Lower lobe of right lung (tissue), 2 donors: ENCODE results near the gene RBFOX2. TPM values are rescaled to one million over a fixed set of nuclear protein-coding genes. Genes with fewer than 3 reads are reported as not detected.
A peak's percentile ranks its signal among the peaks of the same experiment; 100 is the strongest.

ENCODE experiments used
- ATAC-seq, 2 donors: fragments of 200-7000 bp; cut with Tn5 transposase; one replicate each; pipeline ENCODE4 v1.9.1; 2020 to 2022; ENCODE audit warnings: mild to moderate bottlenecking in 2 of 2, moderate library complexity in 2 of 2
- DNase-seq: peaks from one replicate; pipeline ENCODE4 v3.0.0-alpha.2; 2020
- H3K27ac ChIP-seq: fragments of 200-600 bp; one replicate; pipeline ENCODE4 v1.8.0; 2022
- H3K27me3 ChIP-seq: fragments of 200-600 bp; one replicate; pipeline ENCODE4 v1.8.0; 2022; ENCODE audit warnings: low read depth
- H3K36me3 ChIP-seq: fragments of 200-600 bp; one replicate; pipeline ENCODE4 v1.8.0; 2022; ENCODE audit warnings: mild to moderate bottlenecking
- H3K4me1 ChIP-seq: fragments of 200-600 bp; one replicate; pipeline ENCODE4 v1.8.0; 2022
- H3K4me3 ChIP-seq: fragments of 200-600 bp; one replicate; pipeline ENCODE4 v1.8.0; 2022; ENCODE audit warnings: mild to moderate bottlenecking
- H3K9me3 ChIP-seq: fragments of 200-600 bp; one replicate; pipeline ENCODE4 v1.8.0; 2022
- intact Hi-C: fragments of 100-400 bp; cut with DNase I; formaldehyde crosslinking; loops from one replicate; pipeline ENCODE4 v1.11.0; 2022
- total RNA-seq: library from RNA; stranded (reverse); fragmentation: NEBNext Ultra II Directional; extraction: Animal tissue kit (Norgen Biotek cat#: 25700); gene quantifications from one replicate; pipeline ENCODE4 v1.2.1, GENCODE V29; 2021
- TF ChIP-seq, protein P1 (sequence below): fragments of 200-600 bp; IDR thresholded peaks from one replicate; pipeline ENCODE4 v1.8.0; 2022; ENCODE audit warnings: antibody characterized with exemption, mild to moderate bottlenecking
- donor health status: DM: no; HTN: yes; CAD: no; lungs with severe emphysema.

Gene RBFOX2
- total RNA-seq, 1 donor from 2014 or later: 50.1 TPM

DNA sequence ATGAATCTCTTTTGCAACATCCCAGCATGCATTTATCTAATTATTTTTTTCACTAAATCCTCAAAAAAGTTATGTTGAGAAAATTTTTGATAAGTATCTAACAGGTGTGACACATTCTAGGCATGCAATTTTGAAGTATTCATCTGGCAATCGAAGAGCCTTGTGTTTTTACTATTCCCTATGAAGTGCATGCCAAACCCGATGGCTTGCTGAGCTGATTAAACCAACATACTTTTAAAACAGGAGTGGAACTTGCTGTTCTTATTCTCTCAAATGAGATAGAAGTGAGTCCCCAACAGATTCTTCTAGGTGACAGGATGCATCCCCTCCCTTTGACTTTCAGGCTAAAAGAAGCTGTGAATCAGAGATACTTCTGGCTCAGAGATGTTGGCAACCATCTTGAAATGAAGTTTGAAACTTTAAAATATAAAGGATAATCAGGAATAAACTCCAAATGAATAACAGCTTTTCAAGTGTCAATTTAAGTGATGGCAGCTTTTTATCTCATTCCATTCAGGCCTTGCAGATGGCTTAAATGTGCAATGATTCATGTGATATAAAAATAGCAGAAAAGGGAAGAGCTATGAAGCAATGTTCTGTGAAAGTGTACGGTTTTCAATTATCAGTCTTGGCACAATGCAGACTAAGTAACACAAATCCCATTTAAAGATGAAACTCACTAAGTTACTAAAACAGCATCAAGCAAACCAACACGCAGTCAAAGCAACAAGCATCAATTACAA lies 243.3 kb downstream of the RBFOX2 start:
- no peaks in the 10 kb centered on the region for H3K27me3 ChIP-seq
- H3K36me3 ChIP-seq: peaks cover 8% of the 10 kb centered on the region
- no peak for DNase-seq
- TF ChIP-seq, protein P1, sequence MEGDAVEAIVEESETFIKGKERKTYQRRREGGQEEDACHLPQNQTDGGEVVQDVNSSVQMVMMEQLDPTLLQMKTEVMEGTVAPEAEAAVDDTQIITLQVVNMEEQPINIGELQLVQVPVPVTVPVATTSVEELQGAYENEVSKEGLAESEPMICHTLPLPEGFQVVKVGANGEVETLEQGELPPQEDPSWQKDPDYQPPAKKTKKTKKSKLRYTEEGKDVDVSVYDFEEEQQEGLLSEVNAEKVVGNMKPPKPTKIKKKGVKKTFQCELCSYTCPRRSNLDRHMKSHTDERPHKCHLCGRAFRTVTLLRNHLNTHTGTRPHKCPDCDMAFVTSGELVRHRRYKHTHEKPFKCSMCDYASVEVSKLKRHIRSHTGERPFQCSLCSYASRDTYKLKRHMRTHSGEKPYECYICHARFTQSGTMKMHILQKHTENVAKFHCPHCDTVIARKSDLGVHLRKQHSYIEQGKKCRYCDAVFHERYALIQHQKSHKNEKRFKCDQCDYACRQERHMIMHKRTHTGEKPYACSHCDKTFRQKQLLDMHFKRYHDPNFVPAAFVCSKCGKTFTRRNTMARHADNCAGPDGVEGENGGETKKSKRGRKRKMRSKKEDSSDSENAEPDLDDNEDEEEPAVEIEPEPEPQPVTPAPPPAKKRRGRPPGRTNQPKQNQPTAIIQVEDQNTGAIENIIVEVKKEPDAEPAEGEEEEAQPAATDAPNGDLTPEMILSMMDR: no peak
- no peak for ATAC-seq
- no peaks in the 10 kb centered on the region for H3K9me3 ChIP-seq
- H3K4me3 ChIP-seq: no peak overlapping the region
- no peak overlapping the region for H3K27ac ChIP-seq
- intact Hi-C loops: no loop called here
- H3K4me1 ChIP-seq: peaks cover 14% of the 10 kb centered on the region

DNA sequence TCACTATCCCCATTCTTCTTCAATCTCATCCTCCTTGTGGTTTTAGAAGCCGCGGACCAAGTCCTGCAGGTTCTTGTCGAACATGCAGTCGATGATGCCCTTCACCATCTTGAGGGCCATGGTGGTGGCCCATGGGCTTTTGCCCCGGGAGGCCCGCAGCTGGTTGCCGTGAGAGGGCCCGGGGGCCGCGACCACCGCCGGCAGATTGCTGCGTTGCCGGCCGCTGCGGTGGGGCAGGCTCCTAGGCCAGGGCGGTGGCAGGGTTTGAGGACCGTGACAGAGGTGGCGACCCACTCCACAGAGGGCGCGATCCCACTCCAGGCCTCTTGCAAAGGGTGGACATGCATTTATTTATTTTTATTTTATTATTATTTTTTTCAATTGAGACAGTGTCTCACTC lies 244.0 kb downstream of the RBFOX2 start:
- intact Hi-C loops: no loop called here
- ATAC-seq: no peak
- DNase-seq: no peak
- Histone ChIP-seq H3K4me1 (peaks cover 14% of the 10 kb centered on the region), H3K36me3 (peaks cover 10% of the 10 kb centered on the region), H3K27me3 (no peaks in the 10 kb centered on the region), H3K27ac (no peak overlapping the region), H3K9me3 (no peaks in the 10 kb centered on the region), H3K4me3 (no peak overlapping the region)
- TF ChIP-seq, protein P1: no peak

DNA sequence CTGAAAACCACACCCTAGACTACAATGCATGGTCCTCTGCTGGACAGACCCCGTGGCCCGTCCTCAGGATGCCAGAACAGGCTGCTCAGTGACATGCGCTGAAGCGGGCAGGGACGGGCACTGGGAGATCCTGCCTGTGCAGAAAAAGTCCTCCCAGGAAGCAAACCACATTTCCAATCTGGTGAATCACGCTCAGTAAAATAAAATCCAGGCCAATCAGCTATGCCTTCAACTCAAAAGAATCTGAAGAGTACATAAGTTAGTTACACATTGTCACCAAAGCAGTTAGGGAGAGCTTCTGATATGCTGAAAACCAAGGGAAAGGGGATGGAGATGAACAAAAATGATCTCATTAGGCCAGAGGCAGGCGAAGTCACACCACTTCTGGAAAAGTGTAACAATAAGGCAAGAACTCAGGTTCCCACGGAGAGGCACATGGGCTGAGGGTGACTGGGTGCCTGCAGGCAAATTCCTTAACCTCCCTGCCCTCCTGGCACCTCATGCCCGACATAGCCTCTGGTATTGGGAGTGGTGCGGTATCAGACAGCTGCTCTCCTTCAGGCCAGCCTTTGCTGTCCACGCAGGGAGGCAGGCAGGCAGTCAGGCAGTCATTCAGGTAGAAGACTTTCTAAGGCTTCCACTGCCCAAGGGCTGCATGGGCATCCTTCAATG lies 244.5 kb downstream of the RBFOX2 start:
- peaks cover 11% of the 10 kb centered on the region for H3K36me3 ChIP-seq
- ATAC-seq: peak in 1 of 2 donors; percentile 50
- TF ChIP-seq, protein P1: no peak
- H3K27me3 ChIP-seq: no peaks in the 10 kb centered on the region
- H3K27ac ChIP-seq: no peak overlapping the region
- H3K9me3 ChIP-seq: no peaks in the 10 kb centered on the region
- H3K4me3 ChIP-seq: no peak overlapping the region
- intact Hi-C loops: no loop called here
- no peak for DNase-seq
- H3K4me1 ChIP-seq: peaks cover 14% of the 10 kb centered on the region

DNA sequence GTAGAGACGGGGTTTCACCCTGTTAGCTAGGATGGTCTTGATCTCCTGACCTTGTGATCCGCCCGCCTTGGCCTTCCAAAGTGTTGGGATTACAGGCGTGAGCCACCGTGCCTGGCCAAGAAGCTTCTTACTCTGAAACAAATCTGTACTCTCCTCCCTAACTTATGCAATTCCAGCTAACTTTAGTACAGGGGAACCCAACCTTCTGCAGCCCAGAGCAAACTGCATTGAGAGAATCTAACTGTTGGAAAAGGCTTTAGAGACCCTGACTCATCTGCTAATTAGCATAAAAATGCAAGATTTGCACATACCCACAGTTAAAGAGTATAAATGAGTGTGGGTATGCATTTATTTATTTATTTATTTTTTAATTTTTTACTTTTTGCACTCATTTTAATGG lies 246.1 kb downstream of the RBFOX2 start:
- H3K4me1 ChIP-seq: peaks cover 14% of the 10 kb centered on the region
- H3K36me3 ChIP-seq: peaks cover 11% of the 10 kb centered on the region
- H3K9me3 ChIP-seq: no peaks in the 10 kb centered on the region
- H3K4me3 ChIP-seq: no peak overlapping the region
- H3K27me3 ChIP-seq: no peaks in the 10 kb centered on the region
- H3K27ac ChIP-seq: no peak overlapping the region
- ATAC-seq (no peak), DNase-seq (no peak)
- intact Hi-C loops: no loop called here
- TF ChIP-seq, protein P1: no peak

DNA sequence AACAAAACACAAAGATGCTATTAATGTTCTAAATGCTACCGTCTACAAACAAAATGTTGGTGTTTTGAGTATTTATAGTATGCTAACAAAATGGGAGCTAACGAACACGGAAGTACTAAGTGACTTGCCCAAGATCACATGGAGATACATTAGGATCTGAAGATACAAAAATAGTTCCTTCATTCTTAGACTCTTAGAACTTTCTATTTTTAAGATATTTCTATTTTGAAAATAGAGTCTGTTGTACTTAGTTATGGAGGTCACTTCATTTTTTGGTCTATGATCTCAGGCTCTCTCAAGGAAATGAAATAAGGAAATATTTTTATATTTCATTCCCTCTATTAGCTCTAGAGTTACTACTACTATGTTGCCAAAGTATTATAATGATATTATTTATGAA lies 246.7 kb downstream of the RBFOX2 start:
- no peak for ATAC-seq
- intact Hi-C loops: no loop called here
- peaks cover 14% of the 10 kb centered on the region for H3K4me1 ChIP-seq

More for the DNA sequence above, 246.7 kb downstream of the RBFOX2 start:
- TF ChIP-seq, protein P1: no peak
- Histone ChIP-seq H3K36me3 (peaks cover 11% of the 10 kb centered on the region), H3K4me3 (no peak overlapping the region), H3K27me3 (no peaks in the 10 kb centered on the region), H3K27ac (no peak overlapping the region), H3K9me3 (no peaks in the 10 kb centered on the region)
- no peak for DNase-seq
